Measurements from ENCODE around the gene GAL3ST2. TPM values are rescaled to one million over a fixed set of nuclear protein-coding genes. Genes with fewer than 3 reads are reported as not detected.
A peak's percentile ranks its signal among the peaks of the same experiment; 100 is the strongest.
"Not testable (repeated sequence)": the region's sequence is repeated elsewhere in the genome, so short reads cannot be mapped to it uniquely, and the experiment has no call there.

Gene GAL3ST2
- total RNA-seq: not detected in 2 replicates

DNA sequence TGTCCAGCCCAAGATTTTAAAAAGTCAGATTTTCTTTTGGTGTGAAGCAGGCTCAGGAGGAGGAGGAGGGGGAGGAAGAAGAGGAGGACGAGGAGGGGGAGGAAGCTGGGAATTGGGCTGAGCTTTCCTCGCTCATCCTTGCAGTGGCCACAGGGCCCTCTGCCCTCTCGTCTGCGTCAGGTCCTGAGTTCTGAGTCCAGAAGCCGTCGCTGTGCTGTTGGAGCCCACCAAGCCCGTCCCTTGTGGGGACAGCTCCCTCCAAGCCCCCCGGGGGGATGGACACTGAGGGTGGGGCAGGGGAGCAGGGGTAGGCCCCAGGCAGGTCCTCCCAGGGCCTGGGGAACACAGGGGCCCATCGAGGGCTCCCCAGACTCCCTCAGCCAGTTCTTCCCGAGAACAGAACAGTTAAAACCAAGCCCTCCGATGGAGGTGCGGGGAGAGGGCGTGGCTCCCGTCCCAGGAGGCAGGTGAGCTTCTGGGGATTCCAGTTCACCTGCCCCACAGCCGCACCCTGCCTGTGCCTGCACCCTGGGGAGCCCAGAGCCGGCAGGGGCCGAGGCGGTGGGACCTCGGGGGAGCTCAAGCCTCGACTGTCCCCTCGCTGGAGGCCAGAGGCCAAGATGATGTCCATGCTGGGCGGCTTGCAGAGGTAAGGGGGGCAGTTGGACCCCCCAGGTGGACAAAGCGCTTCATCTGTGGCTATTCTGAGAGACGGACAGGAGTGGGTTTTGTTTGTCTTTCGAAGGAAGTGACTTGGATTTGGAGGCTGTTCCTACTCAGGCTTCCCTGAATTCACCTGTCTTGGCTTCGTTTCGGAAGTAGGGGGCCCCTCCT, at the start of gene GAL3ST2:
Gene GAL3ST2 (plus strand): TSS at position 487 of the 834 bp plus-strand sequence. CDS start 134 bp downstream, at position 621.
- no peak for DNase-seq (ENCODE audit: low read depth in 2 of 2)

DNA sequence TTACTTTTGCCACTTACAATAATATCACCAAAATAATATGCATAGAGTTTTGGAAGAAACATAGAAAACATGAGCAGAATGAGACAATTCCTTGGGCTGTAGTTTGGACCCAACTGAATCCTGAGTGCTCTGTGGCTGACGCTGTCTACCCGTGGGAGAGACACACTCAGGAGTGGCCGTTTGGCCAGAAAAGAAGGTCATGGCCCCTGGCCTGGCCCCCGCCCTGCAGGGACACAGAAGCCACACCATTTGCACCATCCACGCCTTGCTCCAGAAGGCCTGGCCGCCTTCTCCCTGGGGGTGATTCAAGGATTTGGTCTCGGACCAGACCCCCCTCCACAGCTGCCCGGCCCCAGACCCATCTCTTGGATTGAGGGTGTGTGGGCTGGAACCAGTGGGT, 48.6 kb upstream of the GAL3ST2 start:
- DNase-seq (ENCODE audit: low read depth in 2 of 2): no peak

DNA sequence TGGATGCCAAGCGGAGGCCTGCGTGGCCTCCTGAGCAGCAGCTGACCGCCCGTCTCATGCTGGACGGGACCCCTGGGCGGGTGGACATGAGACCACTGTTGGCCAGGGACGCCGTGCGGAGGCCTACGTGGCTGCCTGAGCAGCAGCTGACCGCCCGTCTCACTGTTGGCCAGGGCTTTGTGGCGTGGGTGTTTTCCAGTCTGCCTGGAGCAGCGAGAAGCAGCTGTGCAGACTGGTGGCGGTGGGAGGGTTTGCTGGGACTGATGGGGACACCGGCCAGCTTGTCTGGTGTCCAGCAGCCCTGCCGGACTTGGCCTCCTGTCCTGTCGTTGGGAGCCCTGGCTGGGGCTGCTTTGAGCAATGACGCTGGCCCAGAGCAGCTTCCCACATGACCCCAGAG, 48.0 kb upstream of the GAL3ST2 start:
- no peak for DNase-seq (ENCODE audit: low read depth in 2 of 2)

DNA sequence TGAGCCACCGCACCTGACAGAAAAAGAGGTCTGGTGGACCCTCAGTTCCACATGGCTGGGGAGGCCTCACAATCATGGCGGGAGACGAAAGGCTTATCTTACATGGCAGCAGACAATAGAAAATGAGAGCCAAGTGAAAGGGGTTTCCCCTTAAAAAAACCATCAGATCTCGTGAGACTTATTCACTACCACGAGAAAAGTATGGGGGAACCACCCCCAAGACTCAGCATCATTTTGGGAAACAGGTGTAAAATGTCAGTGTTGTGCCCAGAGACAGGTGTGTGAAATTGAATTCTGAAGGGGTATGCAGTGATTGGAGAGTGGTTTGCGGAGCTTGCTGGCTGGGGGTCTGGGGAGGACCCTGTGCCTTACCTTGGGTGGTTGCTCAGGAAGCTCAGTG, 46.8 kb upstream of the GAL3ST2 start:
- no peak for DNase-seq (ENCODE audit: low read depth in 2 of 2)

DNA sequence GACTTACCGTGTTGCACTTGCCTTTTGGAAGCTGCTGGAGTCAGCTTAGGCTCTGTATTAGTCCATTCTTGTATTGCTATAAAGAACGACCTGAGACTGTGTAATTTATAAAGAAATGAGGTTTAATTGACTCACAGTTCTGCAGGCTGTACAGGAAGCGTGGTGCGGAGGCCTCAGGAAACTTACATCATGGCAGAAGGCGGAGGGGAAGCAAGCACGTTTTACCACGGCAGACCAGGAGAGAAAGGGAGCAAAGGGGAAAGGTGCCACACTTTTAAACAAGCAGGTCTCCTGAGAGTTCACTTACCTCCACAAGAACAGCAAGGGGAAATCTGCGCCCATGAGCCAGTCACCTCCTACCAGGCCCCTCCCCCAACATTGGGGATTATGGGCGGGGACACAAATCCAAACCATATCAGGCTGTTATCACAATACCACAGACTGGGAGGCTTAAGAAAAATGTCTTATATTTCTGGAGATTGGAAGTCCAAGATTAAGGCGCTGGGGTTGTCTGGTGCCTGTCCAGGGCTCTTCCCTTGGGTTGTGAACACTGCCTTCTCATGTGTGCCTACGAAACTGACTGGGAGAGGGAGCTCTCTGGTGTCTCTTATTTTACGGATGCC, 45.8 kb upstream of the GAL3ST2 start:
- peak in 1 of 2 donors; percentile 64 for DNase-seq (ENCODE audit: low read depth in 2 of 2)

DNA sequence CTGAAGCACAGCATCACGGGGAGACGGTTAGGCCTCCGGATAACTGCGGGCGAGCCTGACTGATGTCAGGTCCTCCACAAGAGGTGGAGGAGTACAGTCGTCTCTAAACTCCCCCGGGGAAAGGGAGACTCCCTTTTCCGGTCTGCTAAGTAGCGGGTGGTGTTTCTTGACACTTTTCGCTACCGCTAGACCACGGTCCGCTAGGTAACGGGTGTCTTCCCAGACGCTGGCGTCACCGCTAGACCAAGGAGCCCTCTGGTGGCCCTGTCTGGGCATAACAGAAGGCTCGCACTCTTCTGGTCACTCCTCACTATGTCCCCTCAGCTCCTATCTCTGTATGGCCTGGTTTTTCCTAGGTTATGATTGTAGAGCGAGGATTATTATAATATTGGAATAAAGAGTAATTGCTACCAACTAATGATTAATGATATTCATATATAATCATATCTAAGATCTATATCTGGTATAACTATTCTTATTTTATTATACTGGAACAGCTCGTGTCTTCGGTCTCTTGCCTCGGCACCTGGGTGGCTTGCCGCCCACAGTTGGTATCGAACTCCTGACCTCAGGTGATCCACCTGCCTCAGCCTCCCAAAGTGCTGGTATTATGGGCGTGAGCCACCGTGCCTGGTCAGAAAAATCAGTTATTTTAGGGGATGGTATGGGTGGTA, 44.0 kb upstream of the GAL3ST2 start:
- DNase-seq (ENCODE audit: low read depth in 2 of 2): peak in 1 of 2 donors; percentile 50

DNA sequence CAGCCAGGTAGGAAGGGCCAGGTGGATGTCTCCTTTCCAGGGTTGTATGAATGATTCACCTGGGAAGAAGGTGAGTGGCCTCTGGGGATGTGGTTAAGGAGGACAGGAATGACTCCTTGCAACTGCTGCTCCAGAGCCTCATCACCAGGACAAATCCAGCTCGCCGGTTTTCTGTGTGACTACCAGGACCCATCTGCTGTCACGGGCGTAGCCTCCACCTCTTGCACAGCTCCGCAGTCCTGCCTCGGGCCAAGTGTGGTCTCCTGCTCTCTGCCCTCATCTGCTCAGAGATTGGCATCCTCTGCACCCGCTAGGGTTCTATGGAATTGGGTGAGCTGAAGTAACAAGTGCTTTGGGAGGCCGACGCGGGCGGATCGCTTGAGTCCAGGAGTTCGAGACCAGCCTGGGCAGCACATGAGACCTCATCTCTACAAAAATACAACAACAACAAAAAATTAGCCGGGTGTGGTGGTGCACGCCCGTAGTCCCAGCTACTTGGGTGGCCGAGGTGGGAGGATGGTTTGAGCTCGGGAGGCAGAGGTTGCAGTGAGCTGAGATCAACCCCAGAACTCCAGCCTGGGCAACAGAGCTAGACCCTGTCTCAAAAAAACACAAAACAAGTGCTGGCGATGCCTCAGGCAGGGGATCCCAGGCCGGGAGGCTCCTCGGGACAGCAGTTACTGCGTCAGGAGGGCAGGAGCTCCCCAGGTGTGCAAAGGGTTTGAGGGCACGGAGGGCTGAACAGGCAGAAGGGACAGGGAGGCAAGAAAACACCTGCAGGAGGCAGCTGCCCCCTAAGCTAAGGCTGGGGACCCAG, 43.0 kb upstream of the GAL3ST2 start:
- no peak for DNase-seq (ENCODE audit: low read depth in 2 of 2)

DNA sequence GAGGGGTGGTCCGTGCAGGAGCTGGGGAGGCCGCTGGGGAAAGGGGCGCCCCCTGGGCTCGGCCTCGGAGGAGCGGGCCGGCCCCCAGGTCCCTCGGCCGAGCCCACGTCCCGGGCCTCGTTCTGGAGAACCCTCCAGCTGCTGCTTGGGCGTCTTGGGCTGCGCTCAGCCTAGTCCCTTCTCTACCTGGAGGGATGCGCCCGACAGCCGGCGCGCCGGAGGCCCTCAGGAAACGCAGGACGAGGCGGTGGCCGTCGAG, 42.5 kb upstream of the GAL3ST2 start:
- DNase-seq (ENCODE audit: low read depth in 2 of 2): no peak

DNA sequence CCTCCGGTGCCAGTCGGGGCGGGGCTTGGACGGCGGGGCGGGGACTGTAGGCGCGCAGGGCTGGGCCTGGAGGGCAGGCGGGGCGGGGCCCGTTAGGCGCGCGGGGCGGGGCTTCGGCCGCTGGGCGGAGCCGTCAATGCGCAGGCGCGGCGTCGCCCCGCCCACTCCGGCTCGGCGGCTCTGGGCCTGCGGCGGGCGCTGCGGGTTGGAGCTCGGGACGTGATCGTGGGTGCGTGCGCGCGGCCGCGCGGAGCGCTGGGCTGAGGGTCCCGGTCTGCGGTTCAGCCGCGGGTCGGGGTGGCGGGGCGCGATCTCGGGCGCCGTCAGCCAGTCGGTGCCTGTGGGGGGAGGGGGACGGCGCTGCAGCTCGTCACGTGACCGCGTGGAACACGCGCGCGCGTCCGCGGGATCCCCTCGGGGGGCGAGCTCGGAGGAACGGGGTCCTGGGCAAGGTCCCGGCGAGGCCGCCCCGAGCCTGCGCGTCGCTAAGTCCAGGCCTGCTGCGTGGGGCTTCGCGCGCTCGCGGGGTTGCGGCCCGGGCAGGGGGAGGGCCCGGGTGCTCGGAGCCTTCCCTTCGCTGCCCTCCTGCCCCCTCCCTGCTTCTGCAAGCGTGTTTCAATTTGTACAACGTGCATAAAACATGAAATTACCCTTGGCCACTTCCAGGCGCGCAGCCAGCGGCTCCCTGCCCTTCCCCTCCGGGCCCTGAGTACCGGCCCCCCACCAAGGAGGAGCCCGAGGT, 42.0 kb upstream of the GAL3ST2 start, which contains the start of gene D2HGDH:
Gene D2HGDH (plus strand): TSS at position 164 of the 742 bp plus-strand sequence. CDS start 595 bp downstream, outside the sequence.
- peak; percentile 47 to 85 for DNase-seq (ENCODE audit: low read depth in 2 of 2)

DNA sequence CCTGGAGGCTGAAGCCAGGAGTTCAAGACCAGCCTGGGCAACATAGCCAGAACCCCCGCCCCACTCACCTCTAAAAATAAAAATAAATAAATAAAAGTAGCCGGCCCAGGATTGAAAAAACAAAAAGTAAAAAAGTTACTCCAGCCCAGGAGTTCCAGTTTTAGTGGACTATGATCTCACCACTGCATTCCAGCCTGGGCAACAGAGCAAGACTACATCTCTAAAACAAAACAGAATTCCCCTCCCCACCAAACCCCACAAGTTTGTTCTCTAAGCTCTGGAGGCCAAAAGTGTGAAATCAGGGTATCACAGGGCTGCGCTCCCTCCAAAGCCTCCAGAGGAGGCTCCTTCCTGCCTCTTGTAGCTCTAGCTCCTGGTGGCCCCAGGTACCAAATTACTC, 40.5 kb upstream of the GAL3ST2 start:
- no peak for DNase-seq (ENCODE audit: low read depth in 2 of 2)

DNA sequence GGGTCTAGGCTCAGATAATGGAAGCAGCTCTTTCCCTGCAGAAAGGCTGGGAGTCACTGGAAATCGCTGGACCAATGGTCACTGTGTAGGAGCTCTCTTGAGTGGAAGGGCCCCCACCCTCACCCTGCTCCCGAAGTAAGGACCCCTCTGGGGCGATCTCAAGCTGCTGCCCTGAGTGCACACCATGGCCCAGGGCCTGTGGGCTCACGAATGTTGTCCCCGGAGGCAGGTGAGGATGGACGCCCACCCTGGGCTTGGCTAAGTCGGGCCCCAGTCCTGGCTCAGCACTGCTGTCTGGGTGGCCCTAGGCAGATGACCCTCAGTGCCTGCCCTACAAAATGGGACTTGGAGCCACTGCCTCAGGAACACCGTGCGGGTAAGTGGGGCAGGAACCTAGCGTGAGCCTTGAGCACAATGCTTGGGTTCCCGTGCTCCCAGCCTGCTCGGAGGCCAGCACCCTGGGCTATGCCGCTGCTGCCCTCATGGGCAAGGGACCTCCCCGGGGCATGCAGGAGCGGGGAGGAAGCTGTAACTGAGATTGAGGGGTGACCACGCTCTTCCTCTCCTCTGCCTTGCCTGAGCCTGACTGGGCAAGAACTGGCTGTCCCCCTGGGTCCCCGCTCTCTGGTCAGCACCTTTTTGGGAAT, 38.5 kb upstream of the GAL3ST2 start:
- DNase-seq (ENCODE audit: low read depth in 2 of 2): no peak

DNA sequence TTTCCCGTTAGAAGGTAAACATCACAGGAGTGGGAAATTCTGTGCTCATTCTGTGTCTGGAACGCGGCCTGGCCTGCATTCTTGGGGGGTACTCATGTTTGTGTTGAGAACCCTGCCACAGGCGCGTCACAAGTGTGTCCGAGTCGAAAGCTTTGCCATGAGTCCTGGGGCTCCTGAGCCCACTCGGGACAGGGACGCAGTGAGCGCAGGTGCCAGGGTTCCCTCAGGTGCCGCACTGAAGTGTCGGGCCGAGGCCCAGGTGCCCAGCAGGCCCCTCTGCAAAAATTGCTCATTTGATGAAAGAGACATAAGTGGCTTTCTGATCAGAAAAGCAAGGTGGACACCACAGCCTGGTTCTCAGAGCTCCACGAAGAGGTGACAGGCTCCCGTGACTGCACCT, 37.4 kb upstream of the GAL3ST2 start:
- DNase-seq (ENCODE audit: low read depth in 2 of 2): no peak

DNA sequence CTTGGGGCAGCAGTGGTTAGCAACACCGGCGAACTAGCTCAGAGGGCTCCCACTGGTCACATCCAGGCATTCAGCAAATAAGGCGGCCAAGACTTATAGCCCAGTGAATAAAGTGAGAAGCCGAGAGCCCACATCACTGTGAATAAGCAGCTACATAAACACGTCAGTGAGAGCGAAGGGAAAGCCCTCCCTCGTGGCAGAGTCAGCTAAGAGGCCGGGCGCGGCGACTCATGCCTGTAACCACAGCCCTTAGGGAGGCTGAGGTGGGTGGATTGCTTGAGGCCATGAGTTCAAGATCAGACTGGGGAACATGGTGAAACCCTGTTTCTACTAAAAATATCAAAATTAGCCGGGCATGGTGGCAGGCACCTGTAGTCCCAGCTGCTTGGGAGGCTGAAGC, 37.0 kb upstream of the GAL3ST2 start:
- no peak for DNase-seq (ENCODE audit: low read depth in 2 of 2)

DNA sequence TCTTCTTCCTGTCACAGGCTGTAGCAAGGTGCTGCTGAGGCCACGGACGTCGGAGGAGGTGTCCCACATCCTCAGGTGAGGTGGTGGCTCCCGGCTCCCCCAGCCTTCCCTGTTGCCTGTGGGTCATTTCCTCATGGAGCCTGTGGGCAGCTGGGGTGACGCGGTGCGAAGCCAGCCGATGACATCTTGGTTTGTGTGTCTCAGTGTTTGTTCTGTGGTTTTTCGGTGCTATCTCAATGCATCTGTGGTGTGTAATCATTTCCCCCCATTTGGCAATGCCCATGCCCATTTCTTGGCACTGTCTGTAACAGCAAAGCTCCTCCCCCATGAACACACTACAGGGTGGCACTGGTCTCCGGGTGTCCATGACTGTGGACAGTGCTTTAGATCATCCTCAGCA, 35.6 kb upstream of the GAL3ST2 start:
- DNase-seq (ENCODE audit: low read depth in 2 of 2): no peak

DNA sequence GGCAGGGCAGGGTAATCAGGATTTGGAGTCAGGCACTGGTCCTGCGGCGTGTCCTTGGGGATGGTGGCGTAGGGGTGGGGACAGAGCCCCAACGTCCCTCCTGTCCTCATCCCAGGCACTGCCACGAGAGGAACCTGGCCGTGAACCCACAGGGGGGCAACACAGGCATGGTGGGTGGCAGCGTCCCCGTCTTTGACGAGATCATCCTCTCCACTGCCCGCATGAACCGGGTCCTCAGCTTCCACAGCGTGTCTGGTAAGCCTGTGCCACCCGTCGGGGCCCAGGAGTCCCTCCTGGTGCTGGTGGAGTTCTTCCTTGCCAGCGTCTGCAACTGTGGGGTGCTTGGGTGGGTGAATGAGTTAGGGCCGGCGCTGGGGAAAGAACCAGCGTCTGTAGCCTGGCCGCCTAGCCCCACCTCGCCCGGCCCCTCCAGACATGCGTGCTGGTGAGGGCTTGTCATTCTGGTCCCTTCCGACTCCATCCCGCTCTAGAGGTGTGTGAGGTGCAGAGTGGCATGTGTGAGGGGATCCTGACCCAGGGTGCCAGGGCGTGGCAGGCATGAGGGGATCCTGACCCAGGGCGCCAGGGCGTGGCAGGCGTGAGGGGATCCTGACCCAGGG, 34.2 kb upstream of the GAL3ST2 start:
- DNase-seq (ENCODE audit: low read depth in 2 of 2): no peak

DNA sequence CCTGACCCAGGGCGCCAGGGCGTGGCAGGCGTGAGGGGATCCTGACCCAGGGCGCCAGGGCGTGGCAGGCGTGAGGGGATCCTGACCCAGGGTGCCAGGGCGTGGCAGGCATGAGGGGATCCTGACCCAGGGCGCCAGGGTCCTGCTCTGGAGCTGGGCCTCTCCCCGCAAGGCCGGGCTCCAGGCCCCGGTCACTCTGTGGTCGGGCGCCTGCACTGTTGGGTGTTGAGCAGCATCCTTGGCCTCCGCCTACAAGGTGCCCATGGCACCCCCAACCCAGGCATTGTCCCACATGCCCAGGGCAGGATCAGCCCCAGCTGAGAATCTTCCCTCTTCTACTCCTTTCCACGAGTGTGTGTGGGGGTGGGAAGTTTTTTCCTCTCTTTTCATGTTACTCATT, 33.6 kb upstream of the GAL3ST2 start:
- DNase-seq (ENCODE audit: low read depth in 2 of 2): not testable (repeated sequence)

DNA sequence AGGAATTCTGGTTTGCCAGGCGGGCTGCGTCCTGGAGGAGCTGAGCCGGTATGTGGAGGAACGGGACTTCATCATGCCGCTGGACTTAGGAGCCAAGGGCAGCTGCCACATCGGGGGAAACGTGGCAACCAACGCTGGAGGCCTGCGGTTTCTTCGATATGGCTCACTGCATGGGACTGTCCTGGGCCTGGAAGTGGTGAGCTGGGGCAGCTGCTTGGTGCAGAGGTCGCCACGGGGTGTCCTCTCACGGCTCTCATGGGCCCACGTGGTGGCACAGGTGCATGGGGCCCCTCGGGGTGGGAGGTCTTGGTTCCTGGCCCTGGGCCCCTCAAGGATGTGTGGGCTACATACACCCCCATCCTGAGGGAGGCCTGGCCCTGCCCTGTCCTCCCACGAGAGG, 33.0 kb upstream of the GAL3ST2 start:
- no peak for DNase-seq (ENCODE audit: low read depth in 2 of 2)

DNA sequence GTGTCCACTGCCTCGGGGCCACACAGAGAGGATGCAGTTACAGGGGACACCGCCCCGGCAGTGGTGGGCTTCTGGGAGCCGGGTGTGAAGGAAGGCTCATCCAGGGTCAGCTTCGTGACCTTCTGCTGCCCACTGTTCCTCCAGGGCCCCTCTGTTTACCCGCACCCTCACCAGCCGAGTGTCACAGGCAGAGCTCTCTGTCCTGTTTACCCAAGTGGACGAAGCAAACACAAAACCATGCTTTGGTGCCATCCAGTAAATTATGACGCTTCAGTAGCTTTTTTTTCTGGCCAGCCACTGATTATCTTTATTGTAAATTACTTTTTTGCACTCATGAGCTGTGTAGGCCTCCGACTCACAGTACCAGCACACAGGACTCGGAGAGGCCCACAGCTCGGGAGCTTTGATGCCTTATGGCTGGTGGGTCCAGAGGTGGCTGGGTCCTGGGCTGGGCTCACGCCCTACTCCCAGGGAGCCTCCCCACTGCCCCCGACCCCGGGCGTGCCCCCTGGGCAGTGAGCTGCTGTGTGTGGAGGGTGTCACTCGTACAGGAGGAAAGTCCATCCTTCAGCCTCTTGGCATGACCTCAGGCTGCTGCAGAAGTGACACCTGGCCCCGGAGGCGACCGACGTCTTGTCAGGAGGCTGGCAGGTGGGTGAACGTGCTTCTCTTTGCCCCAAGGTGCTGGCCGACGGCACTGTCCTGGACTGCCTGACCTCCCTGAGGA, 32.4 kb upstream of the GAL3ST2 start:
- no peak for DNase-seq (ENCODE audit: low read depth in 2 of 2)

DNA sequence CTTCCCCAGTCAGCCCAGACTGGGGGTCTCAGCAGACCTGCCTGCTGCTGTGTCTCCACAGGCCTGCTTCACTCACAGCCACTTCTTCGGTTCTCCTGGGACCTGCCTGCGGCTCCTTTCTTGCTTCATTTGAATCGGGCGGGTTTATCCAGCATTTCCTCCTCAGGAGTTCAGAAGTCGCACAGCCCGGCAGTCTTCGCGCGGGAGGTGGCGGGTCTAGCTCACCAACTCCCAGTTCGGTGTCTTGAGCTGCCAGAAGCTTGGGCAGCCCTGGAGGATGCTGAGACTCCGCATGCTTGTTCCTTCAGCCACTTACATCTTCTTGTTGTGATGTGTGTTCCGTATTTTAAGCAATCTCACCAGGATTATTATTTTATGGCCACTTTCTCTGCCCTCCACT, 31.3 kb upstream of the GAL3ST2 start:
- DNase-seq (ENCODE audit: low read depth in 2 of 2): no peak

Measured in dermis microvascular lymphatic vessel endothelial cell (primary cell).